Endothelial cell of umbilical vein (primary cell): Measurements from ENCODE around the gene POLRMT. TPM values are rescaled to one million over a fixed set of nuclear protein-coding genes. Genes with fewer than 3 reads are reported as not detected.
A peak's percentile ranks its signal among the peaks of the same experiment; 100 is the strongest.

Experiments used
- BruUV-seq: library from RNA; stranded (reverse); fragments of 400-500 nt; replicated peaks from 2 replicates; lab custom pipeline; 2021; lab: Mats Ljungman, UMichigan
- CTCF ChIA-PET: fragments of 300-600, 350-600 bp; sonication (Branson Sonifier 250); formaldehyde crosslinking; loops from one replicate; lab custom pipeline; 2021; ENCODE audit warnings: antibody characterized with exemption, inconsistent platforms; lab: Charles Lee
- POLR2A ChIA-PET: fragments of 300-600, 350-600 bp; sonication (Branson Sonifier 250); formaldehyde crosslinking; loops from one replicate; lab custom pipeline; 2021; ENCODE audit warnings: antibody characterized with exemption, inconsistent platforms; lab: Charles Lee
- DNase-seq: peaks from one replicate; pipeline ENCODE4 v3.0.0-alpha.2; 2011; ENCODE audit warnings: low read depth, low spot score
- FAIRE-seq: peaks from 2 replicates; lab custom pipeline; 2011; peaks lifted over from hg19 to GRCh38; lab: Jason Lieb, UNC
- H2AFZ ChIP-seq: 2 replicates; pipeline ENCODE4 v1.6.0; 2012; ENCODE audit warnings: low read depth, low read length, control low read depth, inconsistent platforms
- H3K27ac ChIP-seq: 2 replicates; pipeline ENCODE4 v1.5.1; 2011; ENCODE audit warnings: low read depth, mild to moderate bottlenecking, control low read depth, low read length, moderate library complexity; ENCODE audit not compliant: insufficient read depth
- H3K27me3 ChIP-seq, 2 experiments: 2 replicates each; pipeline versions ENCODE4 v1.6.0 to v1.6.1; 2011; ENCODE audit warnings: low read length in 2 of 2, mixed read lengths in 1 of 2; ENCODE audit not compliant: control insufficient read depth in 2 of 2, insufficient read depth in 2 of 2
- H3K36me3 ChIP-seq, 2 experiments: 2 replicates in 1 of 2; 3 replicates in 1 of 2; pipeline ENCODE4 v1.5.1; 2011; ENCODE audit warnings: low read length in 2 of 2, mild to moderate bottlenecking in 1 of 2, moderate library complexity in 1 of 2; ENCODE audit not compliant: control insufficient read depth in 2 of 2, insufficient read depth in 2 of 2; ENCODE audit errors: extremely low read depth in 1 of 2
- H3K4me1 ChIP-seq: 3 replicates; pipeline ENCODE4 v1.5.1; 2011; ENCODE audit warnings: mild to moderate bottlenecking, low read length; ENCODE audit not compliant: control insufficient read depth, insufficient read depth; ENCODE audit errors: extremely low read depth
- H3K4me2 ChIP-seq: 2 replicates; pipeline ENCODE4 v1.6.1; 2011; ENCODE audit warnings: low read length, control low read depth, mixed read lengths; ENCODE audit not compliant: insufficient read depth
- H3K4me3 ChIP-seq, 3 experiments: fragments of 200-600 bp in 1 of 3; sonication (generic), shearing (Covaris generic) in 1 of 3; replicated peaks in 1 of 3; 2 replicates each; pipeline ENCODE4 v1.5.1; 2011 to 2016; ENCODE audit warnings: control low read depth in 3 of 3, low read length in 3 of 3, mild to moderate bottlenecking in 2 of 3, inconsistent platforms in 1 of 3, low read depth in 1 of 3, moderate library complexity in 1 of 3; ENCODE audit not compliant: insufficient read depth in 1 of 3
- H3K79me2 ChIP-seq: 2 replicates; pipeline ENCODE4 v1.6.0; 2012; ENCODE audit warnings: low read length, inconsistent platforms; ENCODE audit not compliant: control insufficient read depth, insufficient read depth
- H3K9ac ChIP-seq: replicated peaks from 2 replicates; pipeline ENCODE3; 2011; ENCODE audit warnings: low read length, control low read depth; ENCODE audit not compliant: insufficient read depth; ENCODE audit errors: extremely low read depth
- H3K9me1 ChIP-seq: replicated peaks from 3 replicates; pipeline ENCODE4 v1.6.0; 2011; ENCODE audit warnings: mild to moderate bottlenecking, low read length; ENCODE audit not compliant: control insufficient read depth, insufficient read depth; ENCODE audit errors: extremely low read depth
- H3K9me3 ChIP-seq: replicated peaks from 2 replicates; pipeline ENCODE4 v1.5.1; 2012; ENCODE audit warnings: low read length, inconsistent platforms; ENCODE audit not compliant: control insufficient read depth, insufficient read depth
- H4K20me1 ChIP-seq: replicated peaks from 2 replicates; pipeline ENCODE3; 2011; ENCODE audit warnings: mild to moderate bottlenecking, low read length; ENCODE audit not compliant: control insufficient read depth, insufficient read depth; ENCODE audit errors: extremely low read depth
- EZH2 ChIP-seq: IDR thresholded peaks from 2 replicates; pipeline ENCODE4 v1.6.1; 2012; ENCODE audit warnings: borderline replicate concordance, low read depth, mild to moderate bottlenecking, moderate library complexity, low read length, inconsistent platforms; ENCODE audit not compliant: severe bottlenecking
- MAX ChIP-seq: IDR thresholded peaks from 2 replicates; pipeline ENCODE4 v1.6.1; 2011; ENCODE audit not compliant: insufficient read depth, insufficient read length
- POLR2A ChIP-seq: IDR thresholded peaks from 2 replicates; pipeline ENCODE4 v1.6.1; 2012; ENCODE audit warnings: low read depth, mild to moderate bottlenecking, control low read depth, low read length
- POLR2AphosphoS5 ChIP-seq: IDR thresholded peaks from 2 replicates; pipeline ENCODE4 v1.6.1; 2012; ENCODE audit warnings: low read depth, mild to moderate bottlenecking, control low read depth, low read length, moderate library complexity; ENCODE audit not compliant: insufficient read depth
- dilution Hi-C: fragments of 300-500 bp; cut with MboI; formaldehyde crosslinking; loops from one replicate; pipeline ENCODE4 v1.15.0; 2019; ENCODE audit warnings: low sequenced_read_pairs; ENCODE audit not compliant: extremely low pct_ligation_motif_present
- intact Hi-C: fragments of 100-400 bp; cut with micrococcal nuclease; formaldehyde crosslinking; loops from one replicate; pipeline ENCODE4 v1.10.0; 2022
- polyA plus RNA-seq, 4 experiments: library from polyadenylated mRNA; depleted of rRNA in 3 of 4; stranded (reverse) in 3 of 4; unstranded in 1 of 4; fragments of >200 nt; gene quantifications; 2 replicates each; pipeline versions ENCODE4 v1.2.1 to v1.2.3, GENCODE V29; 2011 to 2012; ENCODE audit warnings: missing spikeins in 1 of 4
- total RNA-seq: library from RNA; stranded (reverse); gene quantifications from 2 replicates; pipeline ENCODE4 v1.2.3, GENCODE V29; 2021

Gene POLRMT
- total and polyA plus RNA-seq, 2 donors (not counting 3 experiments of a cell fraction or from before 2014, with no cell fraction given) = 38.9 to 50.6 TPM

- BruUV-seq = no TSS peak
- H3K4me3 ChIP-seq = no peak within 1 kb of the TSS
- H3K36me3 ChIP-seq = no peaks in the 10 kb centered on the region
- no peaks in the 10 kb centered on the region for H3K79me2 ChIP-seq
- no peak within 1 kb of the TSS for H3K9ac ChIP-seq
- no peak within 1 kb of the TSS for H2AFZ ChIP-seq
- ChIA-PET POLR2A (no interaction called here), CTCF (no interaction called here)
- no peak within 1 kb of the TSS for H3K27ac ChIP-seq
- intact Hi-C loops (loop anchor here (2.0 kb wide), 2 partner anchors 17 to 43 kb away; partner anchors contain the start of genes BSG and POLRMT), dilution Hi-C loops (no loop called here)
- peaks cover 10 to 13% of the 10 kb centered on the region in 2 experiments for H3K27me3 ChIP-seq
- no peak for FAIRE-seq
- H3K9me3 ChIP-seq = no peaks in the 10 kb centered on the region
- DNase-seq = no peak
- TF ChIP-seq POLR2AphosphoS5 = no peak
- TF ChIP-seq MAX = no peak
- no peak within 1 kb of the TSS for H3K4me2 ChIP-seq
- no peaks in the 10 kb centered on the region for H4K20me1 ChIP-seq
- no peaks in the 10 kb centered on the region for H3K4me1 ChIP-seq
- H3K9me1 ChIP-seq = no peaks in the 10 kb centered on the region
These were observed 43.5 kb downstream of the POLRMT start, which contains the start of gene HCN2 for GRCh38 chr19:589693-590395. Gene HCN2, plus strand, starts transcription at chr19:589881. Its CDS starts 65 bp downstream, at chr19:589946.

GRCh38 chr19:588741-589692 lies 44.3 kb downstream of the POLRMT start:
- H3K9me1 ChIP-seq = no peaks in the 10 kb centered on the region
- no TSS peak for BruUV-seq
- no peak overlapping the region for H3K27ac ChIP-seq
- CTCF ChIA-PET = interaction anchor here (0.8 to 1.0 kb wide), 2 partner anchors 13 to 145 kb away, joined by 3 to 4 read pairs; no protein-coding TSS in a partner anchor
- peak; percentile 45 for TF ChIP-seq EZH2
- TF ChIP-seq POLR2A = no peak
- no peak overlapping the region for H3K9ac ChIP-seq
- no peak overlapping the region for H3K4me2 ChIP-seq
- H3K36me3 ChIP-seq = no peaks in the 10 kb centered on the region
- FAIRE-seq (no peak), DNase-seq (no peak)
- dilution Hi-C loops (no loop called here), intact Hi-C loops (loop anchor here (2.0 kb wide), 2 partner anchors 16 to 44 kb away; partner anchors contain the start of genes BSG and POLRMT)
- POLR2A ChIA-PET = no interaction called here
- H2AFZ ChIP-seq = no peak overlapping the region
- peaks cover 10 to 13% of the 10 kb centered on the region in 2 experiments for H3K27me3 ChIP-seq
- H3K79me2 ChIP-seq = no peaks in the 10 kb centered on the region
- no peak overlapping the region for H3K4me3 ChIP-seq
- H3K4me1 ChIP-seq = no peaks in the 10 kb centered on the region
- no peaks in the 10 kb centered on the region for H4K20me1 ChIP-seq
- H3K9me3 ChIP-seq = no peaks in the 10 kb centered on the region
